HG03432 (cell line): ENCODE data around the gene PPP3CB.

Experiments
- ATAC-seq: cut with Tn5 transposase; IDR thresholded peaks from one replicate; pipeline ENCODE4 v1.9.1; 2021; ENCODE audit warnings: mild to moderate bottlenecking, moderate library complexity; ENCODE audit not compliant: unreplicated experiment

The PPP3CB gene

DNA sequence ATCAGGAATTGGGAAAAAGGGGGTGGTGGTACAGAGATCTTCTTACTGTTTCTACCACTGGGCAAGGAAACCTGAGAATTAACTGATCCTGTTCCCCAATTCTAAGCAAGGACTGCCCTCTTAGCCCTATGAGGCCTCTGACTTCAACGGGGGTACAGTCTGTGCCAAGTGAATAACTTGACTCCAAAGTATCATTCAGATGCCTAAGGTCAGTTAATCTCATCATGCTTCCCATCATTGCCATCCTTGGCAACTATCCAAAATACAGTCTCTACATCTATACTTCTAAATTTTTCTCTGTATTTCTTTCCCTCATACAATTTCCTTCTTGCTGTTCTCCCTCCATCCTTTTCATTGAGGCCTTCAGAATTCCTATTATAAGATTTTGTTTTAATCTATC lies 10.5 kb downstream of the PPP3CB start:
- ATAC-seq = no peak

DNA sequence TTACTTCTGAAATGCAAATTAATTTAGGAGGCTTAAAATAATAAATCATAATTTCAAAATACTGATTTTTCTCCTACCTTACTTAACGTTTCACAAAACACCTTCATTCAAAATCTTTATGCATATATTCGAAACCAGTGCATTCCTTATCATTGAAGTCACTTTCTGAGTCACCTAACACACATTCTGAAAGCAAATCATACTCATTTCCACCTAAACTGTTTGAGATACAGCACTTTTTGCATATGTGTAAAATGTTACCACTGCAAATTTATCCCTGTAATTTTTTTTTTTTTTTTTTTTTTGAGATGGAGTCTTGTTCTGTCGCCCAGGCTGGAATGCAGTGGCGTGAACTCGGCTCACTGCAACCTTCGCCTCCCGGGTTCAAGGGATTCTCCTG lies 15.7 kb downstream of the PPP3CB start:
- ATAC-seq = peak; percentile 42

DNA sequence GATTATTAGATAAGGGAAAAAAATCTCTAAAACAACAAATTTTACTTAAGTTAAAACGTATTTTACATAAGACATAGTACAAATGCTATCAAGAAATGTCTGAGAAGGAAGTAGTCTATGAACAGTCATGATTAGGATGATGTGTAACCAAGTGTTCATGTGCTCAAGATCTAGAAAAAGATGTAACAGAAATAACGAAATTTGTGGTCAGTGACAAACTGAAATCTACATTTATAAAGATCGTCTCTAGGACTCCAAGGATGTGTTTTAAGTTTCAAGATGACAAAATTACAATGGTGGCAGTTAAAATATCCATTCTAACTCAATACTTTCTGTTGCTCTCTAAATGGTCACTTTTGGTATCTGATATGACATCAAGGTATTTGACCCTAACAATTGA lies 17.2 kb downstream of the PPP3CB start:
- no peak for ATAC-seq

DNA sequence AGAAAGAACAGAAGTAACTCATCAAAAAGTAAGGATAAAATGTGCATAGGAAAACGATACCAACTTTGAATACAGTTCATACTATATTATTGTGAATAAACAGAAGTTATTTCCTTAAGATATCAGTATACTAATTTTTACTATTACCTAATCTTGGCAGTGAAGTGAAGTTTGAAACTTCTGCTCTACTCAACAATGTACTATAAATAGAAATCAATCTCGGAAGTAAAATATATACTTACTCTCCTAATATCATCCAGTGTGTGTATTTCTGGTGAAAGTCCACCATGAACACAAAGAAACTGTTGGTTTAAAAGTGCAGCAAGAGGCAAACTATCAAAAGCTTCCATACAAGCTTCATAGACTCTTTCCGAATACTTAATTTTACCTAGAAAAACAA lies 24.6 kb downstream of the PPP3CB start:
- no peak for ATAC-seq

GRCh38 chr10:73469579-73469978 lies 26.2 kb downstream of the PPP3CB start:
- no peak for ATAC-seq

- ATAC-seq = no peak
Measured at GRCh38 chr10:73467206-73467605, 28.6 kb downstream of the PPP3CB start.

DNA sequence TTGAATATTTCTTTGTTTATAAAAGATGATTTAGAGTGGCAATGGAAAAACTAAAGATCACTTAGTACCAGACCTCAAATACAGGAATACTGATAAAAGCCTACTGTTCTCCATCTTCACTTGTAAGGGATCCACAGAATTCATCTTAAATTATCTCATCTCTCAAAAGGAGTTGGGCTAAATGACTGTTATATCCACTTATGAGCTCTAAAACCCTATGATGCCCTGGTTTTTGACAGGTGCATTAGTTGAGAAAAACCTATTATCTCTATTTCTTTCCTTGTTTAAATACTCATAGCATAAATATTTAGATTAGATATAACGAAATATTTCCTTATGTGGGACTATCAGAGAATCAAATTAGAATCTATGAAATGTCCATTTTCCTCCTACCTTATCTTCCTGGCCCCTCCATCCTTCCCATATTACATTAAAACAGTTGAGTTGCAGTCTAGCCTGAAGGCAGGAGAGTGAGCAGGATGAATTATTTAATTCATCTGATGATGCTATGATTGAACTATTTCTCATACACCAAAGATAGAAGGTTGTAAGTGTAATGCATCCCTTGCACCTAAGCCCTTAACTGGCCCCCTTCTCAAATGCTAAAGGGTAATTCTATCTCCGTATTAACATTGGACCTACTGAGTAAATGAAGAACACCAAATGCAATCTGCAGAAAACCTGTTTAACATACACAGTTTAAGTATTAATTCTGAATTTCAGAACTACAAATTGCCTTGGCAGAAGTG lies 29.7 kb downstream of the PPP3CB start:
- no peak for ATAC-seq

DNA sequence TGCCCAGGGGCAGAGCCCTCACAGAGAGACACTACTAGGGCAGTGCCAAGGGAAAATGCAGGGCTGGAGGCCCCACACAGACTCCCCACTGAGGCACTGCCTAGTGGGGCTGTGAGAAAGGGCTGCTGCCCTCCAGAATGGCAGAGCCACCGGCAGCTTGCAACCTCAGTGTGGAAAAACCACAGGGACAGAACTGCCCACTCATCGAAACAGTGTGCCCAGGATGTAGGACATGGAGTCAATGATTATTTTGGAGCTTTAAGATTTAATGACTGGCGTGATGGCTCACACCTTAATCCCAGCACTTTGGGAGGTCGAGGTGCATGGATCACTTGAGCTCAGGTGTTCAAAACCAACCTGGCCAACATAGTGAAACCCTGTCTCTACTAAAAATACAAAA lies 34.9 kb downstream of the PPP3CB start:
- ATAC-seq = no peak

DNA sequence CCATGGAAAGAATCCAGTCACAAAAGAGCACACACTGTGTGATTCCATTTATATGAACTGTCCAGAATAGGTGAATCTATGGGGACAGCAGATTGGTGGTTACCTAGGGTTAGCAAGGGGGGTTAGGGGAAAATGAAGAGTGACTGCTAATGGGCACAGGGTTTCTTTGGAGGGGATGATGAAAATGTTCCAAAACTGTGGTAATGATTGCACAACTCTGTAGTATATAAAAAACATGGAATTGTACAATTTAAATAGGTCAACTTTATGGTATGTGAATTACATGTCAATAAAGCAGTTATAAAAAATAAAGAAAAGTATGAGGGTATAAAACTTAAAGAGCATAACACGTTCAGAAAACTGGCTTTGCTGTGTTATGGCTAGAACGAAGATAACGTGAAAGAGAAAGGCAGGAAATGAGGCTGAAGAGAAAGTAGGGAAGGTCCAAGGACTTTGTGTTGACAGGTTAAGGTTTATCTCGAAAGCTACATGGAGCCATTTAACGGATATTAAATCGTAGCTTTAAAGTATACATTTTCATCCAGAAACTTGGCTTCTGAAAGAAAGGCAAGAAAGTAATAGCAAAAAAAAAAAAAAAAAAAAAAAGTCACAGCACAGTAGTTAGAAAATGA lies 36.0 kb downstream of the PPP3CB start:
- ATAC-seq = no peak

DNA sequence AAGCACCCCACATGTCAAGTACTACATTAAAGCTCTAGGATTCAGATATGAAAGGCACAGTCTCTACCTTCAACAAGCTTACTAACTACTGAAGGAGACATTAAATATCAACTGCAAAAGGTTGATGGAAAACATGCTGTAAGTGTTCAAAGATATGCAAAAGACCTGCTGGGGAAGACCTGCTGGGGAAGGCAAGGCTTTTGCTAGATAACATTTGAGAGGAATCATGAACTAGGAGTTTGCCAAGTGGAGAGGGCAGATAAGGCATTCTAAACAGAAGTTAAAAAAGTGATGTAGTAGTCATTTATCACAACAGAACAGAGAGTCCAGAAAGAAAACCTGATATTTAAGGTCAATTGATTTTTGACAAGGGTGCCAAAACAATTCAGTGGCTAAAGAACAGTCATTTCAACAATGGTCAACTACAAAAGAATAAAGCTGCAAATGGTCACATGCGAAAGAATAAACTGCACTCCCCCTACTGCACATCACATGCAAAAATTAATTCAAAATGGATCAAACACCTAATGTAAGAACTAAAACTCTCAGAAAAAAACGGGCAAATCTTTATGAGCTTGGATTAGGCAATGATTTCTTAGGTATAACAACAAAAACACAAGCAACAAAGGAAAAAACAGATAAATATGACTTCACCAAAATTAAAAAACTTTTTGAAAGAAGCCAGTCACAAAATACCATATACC lies 39.5 kb downstream of the PPP3CB start:
- no peak for ATAC-seq

DNA sequence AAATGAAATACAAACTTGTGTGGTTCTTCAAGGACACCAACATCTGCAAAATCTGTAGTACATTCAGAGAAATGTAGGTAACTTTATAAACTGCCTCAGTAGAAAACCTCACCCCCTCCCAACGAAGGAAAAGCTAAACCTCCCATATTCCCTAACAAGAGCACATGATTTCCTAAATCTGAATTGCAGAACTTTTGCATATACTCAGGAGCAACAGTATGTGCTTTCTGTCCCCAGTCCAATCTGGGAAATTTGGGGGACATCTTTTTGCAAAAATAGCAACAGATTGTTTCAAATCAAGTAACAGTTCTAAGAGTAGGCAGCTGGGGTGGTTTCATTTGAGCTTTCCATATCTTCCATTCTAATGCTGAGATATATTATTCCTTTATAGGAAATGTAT lies 46.7 kb downstream of the PPP3CB start:
- no peak for ATAC-seq

- no peak for ATAC-seq
Measured at GRCh38 chr10:73448384-73448783, 47.4 kb downstream of the PPP3CB start.

GRCh38 chr10:73446926-73447325 lies 48.9 kb downstream of the PPP3CB start:
- ATAC-seq = no peak

DNA sequence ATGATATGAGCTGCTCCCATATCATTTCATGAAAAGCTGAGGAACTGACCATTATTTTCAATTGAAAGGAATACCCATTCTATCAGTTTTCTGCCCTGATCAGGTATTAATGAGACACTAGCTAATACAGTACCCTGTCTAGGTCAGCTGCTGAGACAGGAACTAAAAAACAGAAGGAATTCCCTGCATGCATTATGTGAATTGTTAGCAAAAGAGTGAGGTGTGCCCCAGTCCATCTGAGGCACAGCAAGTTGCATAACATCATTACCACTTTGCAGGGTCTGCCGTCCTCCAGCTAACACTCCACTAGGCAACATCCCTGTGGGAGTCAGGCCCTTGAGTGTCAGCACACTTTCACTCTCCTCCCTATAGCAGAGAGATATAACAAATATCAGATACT lies 51.4 kb downstream of the PPP3CB start:
- ATAC-seq = no peak

DNA sequence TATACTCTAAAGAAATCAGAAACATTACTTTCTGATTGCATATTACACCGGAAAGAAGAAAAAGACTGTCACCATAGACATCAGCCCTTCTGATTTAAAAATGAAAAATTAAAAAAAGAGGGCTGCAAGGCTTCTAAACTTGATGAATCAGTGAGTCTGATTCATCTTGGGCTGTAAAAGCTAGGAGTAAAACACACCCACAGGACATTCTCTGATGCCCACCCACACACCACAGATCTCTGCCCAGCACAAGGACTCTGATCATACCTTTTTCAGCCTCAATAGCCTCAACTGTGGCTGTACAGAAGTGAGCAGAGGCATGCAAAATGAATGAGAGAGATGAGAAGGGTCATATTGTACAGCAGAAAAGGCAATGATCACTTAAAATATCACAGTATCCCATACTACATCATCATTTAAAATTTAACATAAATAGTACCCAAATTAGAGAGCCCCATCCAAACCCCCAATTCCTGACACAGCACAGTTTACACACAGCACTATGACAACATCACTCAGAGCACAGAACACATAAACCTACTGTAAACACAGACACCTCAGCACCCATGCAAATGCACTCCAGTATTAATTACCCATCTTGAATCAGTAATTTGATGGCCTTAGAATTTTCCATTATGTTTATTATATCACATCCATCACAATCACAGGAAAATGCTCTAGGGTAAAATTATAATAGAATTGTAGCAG lies 56.1 kb downstream of the PPP3CB start:
- no peak for ATAC-seq

GRCh38 chr10:73439055-73439454 lies 56.8 kb downstream of the PPP3CB start:
- ATAC-seq = no peak

GRCh38 chr10:73433538-73433867 lies 62.3 kb downstream of the PPP3CB start, which contains the start of gene MSS51:
Gene MSS51, minus strand, starts transcription at chr10:73433561. Its CDS starts 5,277 bp downstream, at chr10:73428284.
- ATAC-seq = no peak

DNA sequence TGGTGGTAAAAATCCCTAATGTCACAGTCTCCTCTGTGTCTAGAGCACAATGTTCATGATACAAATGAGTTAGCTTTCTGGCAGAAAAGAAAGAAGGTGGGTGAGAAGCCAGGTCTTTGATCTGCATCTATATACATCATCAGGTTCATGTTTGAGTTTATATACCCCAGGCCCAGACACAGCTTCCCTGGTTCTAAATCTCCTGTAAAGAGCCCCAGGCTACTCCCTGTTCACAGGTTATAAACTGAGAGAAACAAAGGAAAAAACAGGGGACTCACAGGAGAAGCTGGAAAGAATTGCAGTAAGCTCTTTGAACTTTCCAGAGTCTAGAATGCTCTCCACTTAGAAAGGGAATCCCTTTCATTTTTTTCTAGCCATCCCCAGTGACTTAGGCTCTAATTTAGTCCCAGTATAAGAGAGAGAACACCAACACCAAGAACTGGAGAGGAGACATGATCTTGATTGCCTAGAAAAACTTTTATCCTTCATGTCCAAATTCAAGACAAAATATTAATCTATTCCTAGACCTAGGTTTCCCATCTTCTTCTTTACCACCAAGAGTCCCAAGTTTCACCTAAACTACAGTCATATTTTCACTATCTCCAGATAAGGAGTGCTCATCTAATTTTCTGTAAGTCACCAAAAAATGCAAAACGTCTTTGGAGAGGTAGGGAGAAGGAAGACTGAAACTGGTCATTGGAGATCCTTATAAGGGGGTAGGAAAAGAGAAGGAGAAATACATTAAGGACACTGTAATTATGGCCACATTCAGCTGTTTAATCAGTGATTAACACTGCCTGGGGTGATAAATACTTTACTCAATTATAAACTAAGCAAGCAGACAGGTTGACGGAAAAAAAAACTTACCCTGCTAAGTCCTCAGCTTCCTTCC lies 62.9 kb downstream of the PPP3CB start:
- ATAC-seq = no peak

DNA sequence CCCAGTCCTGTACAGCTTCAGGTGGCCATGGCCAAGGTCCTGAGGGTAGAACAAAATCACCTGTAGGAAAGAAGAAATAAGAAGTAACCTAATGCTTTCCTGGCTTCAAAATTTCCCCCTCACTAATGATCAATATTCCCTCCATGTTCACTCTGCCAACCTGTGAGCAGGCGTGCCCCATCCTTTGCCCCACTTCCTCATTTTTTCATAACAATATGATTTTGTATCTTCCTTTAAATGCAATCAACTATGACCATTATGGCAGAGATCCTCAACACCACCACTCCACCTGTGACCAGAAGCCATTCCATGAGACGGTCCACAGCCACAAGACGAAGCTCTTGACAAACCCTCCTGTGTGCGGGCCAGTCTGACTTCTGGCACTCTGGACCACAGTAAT lies 69.5 kb downstream of the PPP3CB start:
- no peak for ATAC-seq

- no peak for ATAC-seq
Measured at GRCh38 chr10:73424478-73424877, 71.3 kb downstream of the PPP3CB start.

- ATAC-seq = no peak
Measured at GRCh38 chr10:73423309-73423708, 72.5 kb downstream of the PPP3CB start.
